DND-41 (cell line): ENCODE results near the gene BRD1.

Experiments
- ATAC-seq: fragments of 200-7000 bp; cut with Tn5 transposase; 3 replicates; pipeline ENCODE4 v1.9.1; 2021; ENCODE audit warnings: low read depth; ENCODE audit not compliant: insufficient read depth
- DNase-seq: peaks from one replicate; pipeline ENCODE4 v3.0.0-alpha.2; 2020
- H2AFZ ChIP-seq: 2 replicates; pipeline ENCODE4 v1.6.0; 2012; ENCODE audit warnings: low read depth, low read length
- H3K27ac ChIP-seq: 2 replicates; pipeline ENCODE4 v1.5.1; 2012; ENCODE audit warnings: low read length, inconsistent platforms
- H3K27me3 ChIP-seq: fragments of 200-600 bp; sonication (generic); 2 replicates; pipeline ENCODE4 v1.6.0; 2012; ENCODE audit warnings: low read length, mild to moderate bottlenecking, inconsistent platforms; ENCODE audit not compliant: insufficient read depth, poor library complexity
- H3K36me3 ChIP-seq: 2 replicates; pipeline ENCODE4 v1.5.1; 2012; ENCODE audit warnings: low read length, inconsistent platforms; ENCODE audit not compliant: insufficient read depth
- H3K4me1 ChIP-seq: 2 replicates; pipeline ENCODE4 v1.5.1; 2012; ENCODE audit warnings: mild to moderate bottlenecking, low read length; ENCODE audit not compliant: insufficient read depth
- H3K4me2 ChIP-seq: 2 replicates; pipeline ENCODE4 v1.6.0; 2012; ENCODE audit warnings: mild to moderate bottlenecking, moderate library complexity, low read length, inconsistent platforms; ENCODE audit not compliant: insufficient read depth
- H3K4me3 ChIP-seq, 2 experiments: fragments of 200-600 bp in 1 of 2; shearing (Covaris generic) in 1 of 2; 2 replicates each; pipeline ENCODE4 v1.5.1; 2012 to 2016; ENCODE audit warnings: inconsistent platforms in 2 of 2, low read length in 2 of 2, mild to moderate bottlenecking in 2 of 2, low read depth in 1 of 2, moderate library complexity in 1 of 2
- H3K79me2 ChIP-seq: 2 replicates; pipeline ENCODE4 v1.6.0; 2012; ENCODE audit warnings: low read length, inconsistent platforms; ENCODE audit not compliant: insufficient read depth
- H3K9ac ChIP-seq: 2 replicates; pipeline ENCODE4 v1.6.0; 2012; ENCODE audit warnings: low read depth, mild to moderate bottlenecking, inconsistent platforms, low read length, moderate library complexity
- H3K9me3 ChIP-seq: 2 replicates; pipeline ENCODE4 v1.5.1; 2012; ENCODE audit warnings: low read length, moderate library complexity, mild to moderate bottlenecking, inconsistent platforms; ENCODE audit not compliant: insufficient read depth, severe bottlenecking
- H4K20me1 ChIP-seq: 2 replicates; pipeline ENCODE4 v1.6.0; 2012; ENCODE audit warnings: low read length; ENCODE audit not compliant: insufficient read depth
- EZH2 ChIP-seq: IDR thresholded peaks from 3 replicates; pipeline ENCODE4 v1.6.1; 2012; ENCODE audit warnings: borderline replicate concordance, low read depth, mild to moderate bottlenecking, moderate library complexity, low read length, inconsistent platforms; ENCODE audit not compliant: severe bottlenecking
- TF ChIP-seq, protein P1 (sequence below): IDR thresholded peaks from 2 replicates; pipeline ENCODE4 v1.5.1; 2012; ENCODE audit warnings: borderline replicate concordance, low read length, moderate library complexity, mild to moderate bottlenecking; ENCODE audit not compliant: poor library complexity, severe bottlenecking; ENCODE audit errors: extremely low read depth

The BRD1 gene

DNA sequence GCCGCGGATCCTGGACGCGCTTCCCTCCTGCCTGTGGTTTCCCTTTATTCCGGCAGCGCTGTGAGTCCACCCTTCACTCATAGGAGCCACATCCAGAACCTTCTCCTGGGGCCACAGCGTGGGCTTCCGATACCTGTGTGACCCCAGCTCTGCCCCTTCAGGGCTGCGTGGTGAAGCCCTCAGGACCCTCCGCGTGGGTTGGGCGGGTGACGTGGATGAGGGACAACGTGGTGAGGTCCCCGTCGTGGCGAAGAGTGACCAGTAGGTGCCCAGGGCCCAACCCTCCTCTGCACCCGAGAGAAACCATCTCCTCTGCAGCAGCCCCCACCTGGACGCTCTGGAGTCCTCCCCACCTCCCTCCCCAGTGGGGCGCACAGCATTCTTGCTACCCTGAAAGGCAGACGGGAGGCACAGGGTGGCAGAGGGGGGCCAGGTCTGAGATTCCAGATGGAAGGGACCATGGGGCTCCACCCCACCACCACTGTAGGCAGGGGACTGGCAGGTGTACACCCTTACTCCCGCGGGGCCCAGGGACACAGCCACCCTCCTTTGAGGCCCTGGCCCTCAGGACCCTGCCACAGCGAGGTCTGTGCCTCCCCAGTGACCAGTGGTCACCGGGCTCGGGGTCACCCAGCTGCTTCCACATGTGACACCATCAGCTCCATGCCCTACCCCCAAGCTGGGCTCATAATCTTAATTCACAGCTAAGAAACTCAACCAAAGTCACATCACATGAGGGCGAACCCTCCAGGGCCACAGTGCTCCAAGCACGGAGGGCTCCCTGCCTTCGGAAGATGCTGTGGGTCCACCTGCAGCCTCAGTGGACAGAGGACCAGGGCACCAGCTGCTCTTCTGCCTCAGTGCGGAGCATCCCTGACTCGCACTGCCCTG lies 22.6 kb upstream of the BRD1 start:
- no peak overlapping the region for H3K9ac ChIP-seq
- no peaks in the 10 kb centered on the region for H3K9me3 ChIP-seq
- H3K27me3 ChIP-seq = no peaks in the 10 kb centered on the region
- no peak for TF ChIP-seq EZH2
- TF ChIP-seq, protein P1, sequence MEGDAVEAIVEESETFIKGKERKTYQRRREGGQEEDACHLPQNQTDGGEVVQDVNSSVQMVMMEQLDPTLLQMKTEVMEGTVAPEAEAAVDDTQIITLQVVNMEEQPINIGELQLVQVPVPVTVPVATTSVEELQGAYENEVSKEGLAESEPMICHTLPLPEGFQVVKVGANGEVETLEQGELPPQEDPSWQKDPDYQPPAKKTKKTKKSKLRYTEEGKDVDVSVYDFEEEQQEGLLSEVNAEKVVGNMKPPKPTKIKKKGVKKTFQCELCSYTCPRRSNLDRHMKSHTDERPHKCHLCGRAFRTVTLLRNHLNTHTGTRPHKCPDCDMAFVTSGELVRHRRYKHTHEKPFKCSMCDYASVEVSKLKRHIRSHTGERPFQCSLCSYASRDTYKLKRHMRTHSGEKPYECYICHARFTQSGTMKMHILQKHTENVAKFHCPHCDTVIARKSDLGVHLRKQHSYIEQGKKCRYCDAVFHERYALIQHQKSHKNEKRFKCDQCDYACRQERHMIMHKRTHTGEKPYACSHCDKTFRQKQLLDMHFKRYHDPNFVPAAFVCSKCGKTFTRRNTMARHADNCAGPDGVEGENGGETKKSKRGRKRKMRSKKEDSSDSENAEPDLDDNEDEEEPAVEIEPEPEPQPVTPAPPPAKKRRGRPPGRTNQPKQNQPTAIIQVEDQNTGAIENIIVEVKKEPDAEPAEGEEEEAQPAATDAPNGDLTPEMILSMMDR = no peak
- no peak for ATAC-seq
- DNase-seq = no peak
- no peak overlapping the region for H3K27ac ChIP-seq
- H3K79me2 ChIP-seq = peaks cover 13% of the 10 kb centered on the region
- no peak overlapping the region for H2AFZ ChIP-seq
- peaks cover 1% of the 10 kb centered on the region; the same call in 1 of the 2 replicates for H3K36me3 ChIP-seq
- no peak overlapping the region for H3K4me3 ChIP-seq
- peaks cover 10% of the 10 kb centered on the region for H4K20me1 ChIP-seq
- peaks cover 16% of the 10 kb centered on the region for H3K4me1 ChIP-seq
- H3K4me2 ChIP-seq = no peak overlapping the region

DNA sequence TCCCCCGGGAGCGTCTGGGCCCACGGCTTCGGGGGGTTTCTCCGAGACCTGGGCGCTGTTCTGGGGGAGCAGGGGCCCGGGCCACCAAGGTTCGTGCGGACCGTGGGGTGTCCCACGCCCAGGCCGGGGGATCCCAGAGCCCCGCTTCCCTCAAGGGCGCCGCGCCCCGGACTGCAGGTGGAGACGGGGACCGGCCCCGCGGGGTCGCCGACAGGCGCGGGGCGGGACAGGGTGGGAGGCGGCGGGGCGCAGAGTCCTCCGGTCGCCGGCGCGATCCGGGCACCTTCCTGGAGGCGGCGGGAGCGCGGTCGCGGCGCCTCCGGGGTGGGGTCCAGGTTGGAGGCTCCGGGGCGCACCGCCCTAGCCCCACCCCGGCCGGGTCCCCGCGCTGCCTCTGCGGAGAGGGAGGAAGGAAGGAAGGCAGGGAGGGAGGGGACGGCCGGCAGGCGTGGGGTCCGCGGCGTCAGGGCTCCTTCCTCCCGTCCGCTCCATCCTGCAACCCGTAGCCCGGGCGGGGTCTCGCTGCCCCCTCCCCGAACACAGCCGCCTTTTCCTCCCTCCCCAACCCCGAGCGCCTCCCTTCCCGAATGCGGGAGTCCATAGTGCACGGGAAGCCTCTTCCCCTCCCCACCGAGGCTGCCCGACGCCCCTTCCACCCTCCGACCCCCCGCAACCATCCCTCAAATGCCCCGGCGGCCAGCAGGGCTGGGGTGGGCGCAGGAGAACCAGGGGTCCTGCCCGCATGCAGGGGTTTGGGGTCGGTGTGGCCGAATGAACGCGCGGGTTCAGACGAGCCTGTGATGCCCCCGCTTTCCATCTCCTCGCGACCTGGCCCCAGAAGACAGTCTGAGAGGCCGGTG lies 21.7 kb upstream of the BRD1 start:
- H3K9ac ChIP-seq = no peak overlapping the region
- DNase-seq (no peak), ATAC-seq (no peak)
- TF ChIP-seq, protein P1 = no peak
- TF ChIP-seq EZH2 = no peak
- peaks cover 3% of the 10 kb centered on the region for H4K20me1 ChIP-seq
- no peak overlapping the region for H3K4me2 ChIP-seq
- H3K27ac ChIP-seq = no peak overlapping the region
- H3K79me2 ChIP-seq = peaks cover 4% of the 10 kb centered on the region
- no peaks in the 10 kb centered on the region for H3K9me3 ChIP-seq
- H3K36me3 ChIP-seq = no peaks in the 10 kb centered on the region; the same call in 1 of the 2 replicates
- H3K4me3 ChIP-seq = no peak overlapping the region
- H2AFZ ChIP-seq = no peak overlapping the region
- peaks cover 7% of the 10 kb centered on the region for H3K4me1 ChIP-seq
- H3K27me3 ChIP-seq = peaks cover 3% of the 10 kb centered on the region

DNA sequence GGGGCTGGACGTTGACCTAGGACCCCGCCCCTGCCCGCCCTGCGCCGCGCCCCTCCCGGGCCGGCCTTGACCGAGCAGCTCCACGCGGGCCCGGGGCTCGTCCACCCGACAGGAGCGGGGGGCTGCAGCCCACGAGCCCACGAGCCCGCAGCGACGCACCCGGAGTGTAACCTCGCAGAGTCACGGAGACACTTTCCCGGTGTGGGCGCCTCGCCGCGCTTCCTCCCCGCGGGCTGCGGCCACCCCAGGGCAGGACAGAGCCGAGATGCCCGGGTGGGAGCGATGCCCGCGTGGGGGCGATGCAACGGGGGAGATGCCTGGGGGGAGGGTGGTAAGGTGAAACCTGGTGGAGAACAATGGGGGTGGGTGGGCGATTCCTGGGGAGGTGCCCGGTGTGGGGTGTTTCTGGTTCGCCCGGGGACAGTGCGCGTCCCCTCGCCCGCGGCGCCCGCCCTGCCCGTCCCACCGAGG lies 21.1 kb upstream of the BRD1 start:
- Histone ChIP-seq H3K9me3 (no peaks in the 10 kb centered on the region), H3K79me2 (no peaks in the 10 kb centered on the region), H3K4me3 (no peak overlapping the region), H3K36me3 (no peaks in the 10 kb centered on the region), H2AFZ (no peak overlapping the region), H3K27ac (no peak overlapping the region), H3K9ac (no peak overlapping the region), H3K4me2 (no peak overlapping the region), H3K27me3 (peaks cover 3% of the 10 kb centered on the region), H4K20me1 (no peaks in the 10 kb centered on the region), H3K4me1 (peaks cover 7% of the 10 kb centered on the region)
- no peak for TF ChIP-seq EZH2
- TF ChIP-seq, protein P1 = no peak
- no peak for ATAC-seq
- DNase-seq = no peak
